ENCODE measurements around the gene PEX5L.

PEX5L gene

DNA sequence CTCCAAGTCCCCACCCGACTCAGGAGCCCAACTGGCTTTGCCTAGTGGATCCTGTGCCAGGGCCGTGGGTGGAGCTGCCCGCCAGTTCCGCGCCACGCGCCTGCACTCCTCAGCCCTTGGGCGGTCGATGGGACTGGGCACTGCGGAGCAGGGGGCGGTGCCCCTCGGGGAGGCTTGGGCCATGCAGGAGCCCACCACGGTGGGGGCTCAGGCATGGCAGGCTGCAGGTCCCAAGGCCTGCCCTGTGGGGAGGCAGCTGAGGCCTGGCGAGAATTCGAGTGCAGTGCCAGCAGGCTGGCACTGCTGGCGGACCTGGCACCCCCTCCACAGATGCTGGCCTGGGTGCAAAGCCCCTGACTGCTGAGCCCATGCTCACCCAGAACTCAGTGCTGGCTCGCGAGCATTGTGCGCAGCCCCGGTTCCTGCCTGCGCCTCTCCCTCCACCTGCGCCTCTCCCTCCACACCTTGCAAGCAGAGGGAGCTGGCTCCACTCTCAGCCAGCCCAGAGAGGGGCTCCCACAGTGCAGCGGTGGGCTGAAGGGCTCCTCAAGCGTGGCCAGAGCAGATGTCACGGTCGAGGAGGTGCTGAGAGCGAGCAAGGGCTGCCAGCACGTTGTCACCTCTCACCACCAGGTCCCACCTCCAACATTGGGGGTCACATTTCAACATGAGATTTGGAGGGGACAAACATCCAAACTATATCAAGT is 261.2 kb downstream of the PEX5L start:
- Histone ChIP-seq H3K27ac (ENCODE audit: low read depth, low read length) (no peak overlapping the region), H3K36me3 (ENCODE audit: control insufficient read depth in 5 of 5, insufficient read depth in 5 of 5, low read length in 5 of 5) (peaks cover 13 to 34% (median 24%) of the 10 kb centered on the region in 5 donors), H3K9me3 (ENCODE audit: control insufficient read depth in 5 of 5, low read length in 5 of 5) (no peaks in the 10 kb centered on the region), H3K4me1 (ENCODE audit: control insufficient read depth in 5 of 5, insufficient read depth in 5 of 5, low read length in 5 of 5) (no peaks in the 10 kb centered on the region), H3K27me3 (ENCODE audit: control insufficient read depth in 5 of 5, insufficient read depth in 4 of 5, low read length in 5 of 5) (no peaks in the 10 kb centered on the region), H3K9ac (ENCODE audit: low read length in 5 of 5) (no peak overlapping the region), H3K4me3 (ENCODE audit: low read depth in 1 of 5, low read length in 5 of 5) (no peak overlapping the region)

DNA sequence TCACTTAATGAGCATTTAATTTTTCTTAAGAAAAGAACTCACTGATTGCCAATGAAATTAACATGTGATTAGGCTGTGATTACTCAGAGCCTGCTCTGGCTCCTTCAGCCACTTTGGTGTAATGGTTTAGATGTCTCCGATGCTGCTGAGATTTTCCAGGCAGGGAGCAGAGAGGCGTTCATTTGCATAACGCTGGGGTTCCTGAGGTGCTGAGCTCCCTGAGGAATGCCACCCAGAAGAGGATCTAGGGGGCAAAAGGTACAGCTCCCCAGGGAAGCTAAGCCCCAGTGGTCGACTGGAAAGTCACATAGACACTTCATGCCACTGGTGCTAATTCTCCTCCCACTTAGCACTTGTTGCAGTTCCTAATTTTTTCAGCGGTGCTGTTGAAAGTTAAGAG is 264.4 kb downstream of the PEX5L start:
- no peak overlapping the region for H3K27ac ChIP-seq (ENCODE audit: low read depth, low read length)
- no peak overlapping the region for H3K9ac ChIP-seq (ENCODE audit: low read length in 5 of 5)
- no peaks in the 10 kb centered on the region for H3K4me1 ChIP-seq (ENCODE audit: control insufficient read depth in 5 of 5, insufficient read depth in 5 of 5, low read length in 5 of 5)
- H3K4me3 ChIP-seq (ENCODE audit: low read depth in 1 of 5, low read length in 5 of 5), result no peak overlapping the region
- no peaks in the 10 kb centered on the region for H3K27me3 ChIP-seq (ENCODE audit: control insufficient read depth in 5 of 5, insufficient read depth in 4 of 5, low read length in 5 of 5)
- H3K9me3 ChIP-seq (ENCODE audit: control insufficient read depth in 5 of 5, low read length in 5 of 5), result no peaks in the 10 kb centered on the region
- H3K36me3 ChIP-seq (ENCODE audit: control insufficient read depth in 5 of 5, insufficient read depth in 5 of 5, low read length in 5 of 5), result peaks cover 9 to 38% (median 21%) of the 10 kb centered on the region in 5 donors

DNA sequence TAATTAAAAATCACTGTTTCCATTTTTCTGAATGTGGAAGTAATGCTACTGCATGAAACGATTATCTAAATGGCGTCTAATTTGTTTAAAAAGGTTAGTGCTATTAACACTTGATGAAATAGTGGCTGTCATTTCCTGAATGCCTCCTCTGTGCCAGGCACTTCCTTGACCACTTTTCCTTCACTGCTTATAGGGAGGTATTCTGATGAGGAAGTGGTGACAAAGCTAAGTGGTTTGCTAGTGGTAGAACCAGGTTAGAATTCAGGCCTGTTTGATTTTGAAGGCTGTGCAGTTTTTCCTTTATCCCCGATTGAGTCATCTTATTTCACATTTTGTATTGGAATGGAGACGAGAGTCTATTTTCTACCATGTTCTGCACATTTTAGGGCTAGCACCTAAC is 264.9 kb downstream of the PEX5L start:
- Histone ChIP-seq H3K4me3 (ENCODE audit: low read depth in 1 of 5, low read length in 5 of 5) (no peak overlapping the region), H3K27me3 (ENCODE audit: control insufficient read depth in 5 of 5, insufficient read depth in 4 of 5, low read length in 5 of 5) (no peaks in the 10 kb centered on the region), H3K9me3 (ENCODE audit: control insufficient read depth in 5 of 5, low read length in 5 of 5) (no peaks in the 10 kb centered on the region), H3K27ac (ENCODE audit: low read depth, low read length) (no peak overlapping the region), H3K9ac (ENCODE audit: low read length in 5 of 5) (no peak overlapping the region), H3K36me3 (ENCODE audit: control insufficient read depth in 5 of 5, insufficient read depth in 5 of 5, low read length in 5 of 5) (peaks cover 12 to 43% (median 26%) of the 10 kb centered on the region in 5 donors), H3K4me1 (ENCODE audit: control insufficient read depth in 5 of 5, insufficient read depth in 5 of 5, low read length in 5 of 5) (no peaks in the 10 kb centered on the region)

DNA sequence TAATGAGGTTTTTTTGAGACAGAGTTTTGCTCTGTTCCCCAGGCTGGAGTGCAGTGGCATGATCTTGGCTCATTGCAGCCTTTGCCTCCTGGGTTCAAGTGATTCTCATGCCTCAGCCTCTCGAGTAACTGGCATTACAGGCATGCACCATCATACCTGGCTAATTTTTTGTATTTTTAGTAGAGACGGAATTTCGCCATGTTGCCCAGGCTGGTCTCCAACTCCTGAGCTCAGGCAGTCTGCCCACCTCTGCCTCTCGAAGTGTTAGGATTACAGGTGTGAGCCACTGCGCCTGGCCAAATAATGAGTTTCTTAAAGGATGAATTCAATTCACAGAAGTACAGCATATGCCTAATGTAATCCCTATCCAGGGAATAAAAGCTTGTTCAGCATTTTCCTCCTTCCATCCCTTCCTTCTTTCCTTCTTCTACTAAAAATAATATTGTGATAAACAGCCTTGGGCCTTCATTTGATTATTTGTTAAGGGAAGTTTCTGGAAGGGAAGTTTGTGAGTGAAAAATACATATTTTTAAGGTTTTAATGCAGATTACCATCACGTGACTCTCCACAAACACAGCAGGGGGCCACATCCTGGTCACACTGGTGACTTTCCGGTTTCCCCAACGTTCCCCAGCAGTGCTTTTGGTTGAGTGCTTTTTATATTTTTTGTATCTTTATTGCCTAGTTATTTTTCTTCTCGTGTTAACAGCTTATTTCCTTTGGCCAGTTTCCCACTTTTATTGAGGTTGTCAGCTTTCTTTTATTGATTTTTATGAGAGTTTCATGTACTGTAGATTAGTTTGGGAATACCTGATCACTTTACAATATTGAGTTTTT is 267.1 kb downstream of the PEX5L start:
- H3K9me3 ChIP-seq (ENCODE audit: control insufficient read depth in 5 of 5, low read length in 5 of 5), result no peaks in the 10 kb centered on the region
- no peak overlapping the region for H3K27ac ChIP-seq (ENCODE audit: low read depth, low read length)
- peaks cover 14 to 54% (median 45%) of the 10 kb centered on the region in 5 donors for H3K36me3 ChIP-seq (ENCODE audit: control insufficient read depth in 5 of 5, insufficient read depth in 5 of 5, low read length in 5 of 5)
- no peak overlapping the region for H3K4me3 ChIP-seq (ENCODE audit: low read depth in 1 of 5, low read length in 5 of 5)
- no peaks in the 10 kb centered on the region for H3K27me3 ChIP-seq (ENCODE audit: control insufficient read depth in 5 of 5, insufficient read depth in 4 of 5, low read length in 5 of 5)
- no peak overlapping the region for H3K9ac ChIP-seq (ENCODE audit: low read length in 5 of 5)
- no peaks in the 10 kb centered on the region for H3K4me1 ChIP-seq (ENCODE audit: control insufficient read depth in 5 of 5, insufficient read depth in 5 of 5, low read length in 5 of 5)

DNA sequence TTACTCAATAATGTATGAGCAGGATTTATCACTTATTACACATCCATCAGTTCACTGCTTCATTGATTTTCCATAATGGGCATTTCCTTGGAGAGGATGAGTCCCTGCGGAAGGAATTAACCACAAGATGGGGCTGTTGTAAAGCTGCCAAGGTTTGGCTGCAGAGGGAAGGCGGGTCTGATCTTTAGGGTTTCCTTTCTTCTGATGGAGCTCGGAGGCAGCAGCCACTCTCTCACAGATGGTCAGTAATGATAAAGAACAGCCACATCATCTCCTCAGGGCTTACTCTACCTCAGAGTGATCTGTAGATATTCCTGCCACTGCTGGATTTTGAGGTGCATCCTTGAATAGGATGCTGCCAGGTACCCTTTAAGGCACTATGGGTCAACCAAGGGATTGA is 268.7 kb downstream of the PEX5L start:
- no peaks in the 10 kb centered on the region for H3K4me1 ChIP-seq (ENCODE audit: control insufficient read depth in 5 of 5, insufficient read depth in 5 of 5, low read length in 5 of 5)
- no peaks in the 10 kb centered on the region for H3K9me3 ChIP-seq (ENCODE audit: control insufficient read depth in 5 of 5, low read length in 5 of 5)
- no peaks in the 10 kb centered on the region for H3K27me3 ChIP-seq (ENCODE audit: control insufficient read depth in 5 of 5, insufficient read depth in 4 of 5, low read length in 5 of 5)
- no peak overlapping the region for H3K4me3 ChIP-seq (ENCODE audit: low read depth in 1 of 5, low read length in 5 of 5)
- peaks cover 16 to 50% (median 43%) of the 10 kb centered on the region in 5 donors for H3K36me3 ChIP-seq (ENCODE audit: control insufficient read depth in 5 of 5, insufficient read depth in 5 of 5, low read length in 5 of 5)
- H3K27ac ChIP-seq (ENCODE audit: low read depth, low read length), result no peak overlapping the region
- no peak overlapping the region for H3K9ac ChIP-seq (ENCODE audit: low read length in 5 of 5)

DNA sequence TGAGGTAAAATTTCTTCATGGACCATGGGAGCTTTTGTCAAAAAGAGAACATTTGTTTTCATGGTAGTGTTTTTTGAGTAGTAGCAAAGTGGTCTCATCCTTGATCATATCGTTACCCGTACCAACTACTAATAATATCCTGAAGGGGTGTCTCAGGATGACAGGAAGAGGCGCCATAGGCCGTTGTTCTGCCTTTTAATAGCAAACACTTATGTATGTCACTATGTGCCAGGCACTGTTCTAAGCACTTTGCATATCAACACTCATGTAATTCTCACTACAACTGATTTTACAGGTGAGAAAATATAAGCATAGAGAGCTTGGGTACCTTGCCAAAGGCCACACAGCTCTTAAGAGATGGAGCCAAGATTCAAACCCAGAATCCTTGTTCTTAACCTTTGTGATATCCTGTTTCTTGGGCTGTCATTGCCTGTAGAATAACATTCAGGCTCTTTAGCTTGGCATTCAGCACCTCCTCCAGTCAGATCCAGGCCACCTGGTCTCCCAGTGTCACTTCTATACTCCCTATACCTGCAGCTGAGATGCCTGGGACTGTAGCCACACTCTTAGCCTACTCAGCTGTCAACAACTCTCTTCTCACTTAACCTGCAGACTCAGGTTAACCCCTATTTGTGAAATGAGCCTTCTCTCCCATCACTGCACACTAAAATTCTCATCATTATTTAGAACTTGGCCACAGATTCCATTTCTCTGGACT is 270.2 kb downstream of the PEX5L start:
- H3K9me3 ChIP-seq (ENCODE audit: control insufficient read depth in 5 of 5, low read length in 5 of 5), result no peaks in the 10 kb centered on the region
- H3K27ac ChIP-seq (ENCODE audit: low read depth, low read length), result no peak overlapping the region
- no peak overlapping the region for H3K4me3 ChIP-seq (ENCODE audit: low read depth in 1 of 5, low read length in 5 of 5)
- peaks cover 16 to 44% (median 36%) of the 10 kb centered on the region in 5 donors for H3K36me3 ChIP-seq (ENCODE audit: control insufficient read depth in 5 of 5, insufficient read depth in 5 of 5, low read length in 5 of 5)
- H3K9ac ChIP-seq (ENCODE audit: low read length in 5 of 5), result no peak overlapping the region
- no peaks in the 10 kb centered on the region for H3K4me1 ChIP-seq (ENCODE audit: control insufficient read depth in 5 of 5, insufficient read depth in 5 of 5, low read length in 5 of 5)
- H3K27me3 ChIP-seq (ENCODE audit: control insufficient read depth in 5 of 5, insufficient read depth in 4 of 5, low read length in 5 of 5), result no peaks in the 10 kb centered on the region

DNA sequence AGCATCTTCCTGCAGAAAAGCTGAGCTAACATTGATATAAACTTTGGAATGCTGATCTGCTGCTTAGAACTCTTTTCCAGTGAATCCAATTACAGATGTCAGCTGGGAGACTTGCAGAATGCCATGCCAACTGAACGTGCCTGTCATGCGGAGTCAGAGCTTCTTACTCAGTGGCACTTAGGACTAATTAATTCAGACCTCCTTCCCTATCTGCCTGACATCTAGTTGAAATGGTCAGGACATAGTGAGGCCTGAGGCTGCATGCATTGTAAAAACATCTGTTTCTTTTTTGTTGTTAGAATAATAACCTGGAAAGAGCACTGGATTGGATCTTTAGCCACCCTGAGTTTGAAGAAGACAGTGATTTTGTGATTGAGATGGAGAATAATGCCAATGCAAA is 271.3 kb downstream of the PEX5L start:
- Histone ChIP-seq H3K9me3 (ENCODE audit: control insufficient read depth in 5 of 5, low read length in 5 of 5) (no peaks in the 10 kb centered on the region), H3K4me3 (ENCODE audit: low read depth in 1 of 5, low read length in 5 of 5) (no peak overlapping the region), H3K27me3 (ENCODE audit: control insufficient read depth in 5 of 5, insufficient read depth in 4 of 5, low read length in 5 of 5) (no peaks in the 10 kb centered on the region), H3K36me3 (ENCODE audit: control insufficient read depth in 5 of 5, insufficient read depth in 5 of 5, low read length in 5 of 5) (peaks cover 20 to 41% (median 39%) of the 10 kb centered on the region in 5 donors), H3K27ac (ENCODE audit: low read depth, low read length) (no peak overlapping the region), H3K9ac (ENCODE audit: low read length in 5 of 5) (no peak overlapping the region), H3K4me1 (ENCODE audit: control insufficient read depth in 5 of 5, insufficient read depth in 5 of 5, low read length in 5 of 5) (no peaks in the 10 kb centered on the region)

DNA sequence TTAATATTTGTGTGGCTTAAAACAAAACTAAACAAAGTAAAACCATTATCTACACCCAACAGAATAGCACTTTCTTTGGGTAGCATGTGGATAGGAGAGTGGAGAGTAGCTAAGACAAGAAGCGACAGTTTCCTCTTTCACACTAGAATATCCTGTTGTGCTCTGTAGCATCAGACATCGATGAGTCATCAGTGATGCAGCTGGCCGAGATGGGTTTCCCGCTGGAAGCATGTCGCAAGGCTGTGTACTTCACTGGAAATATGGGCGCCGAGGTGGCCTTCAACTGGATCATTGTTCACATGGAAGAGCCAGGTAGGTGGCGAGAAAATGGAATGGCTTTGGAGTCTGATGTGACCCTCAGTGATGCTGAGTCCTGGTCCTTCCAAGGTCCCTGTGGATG is 275.8 kb downstream of the PEX5L start:
- Histone ChIP-seq H3K27me3 (ENCODE audit: control insufficient read depth in 5 of 5, insufficient read depth in 4 of 5, low read length in 5 of 5) (no peaks in the 10 kb centered on the region), H3K4me1 (ENCODE audit: control insufficient read depth in 5 of 5, insufficient read depth in 5 of 5, low read length in 5 of 5) (no peaks in the 10 kb centered on the region), H3K9me3 (ENCODE audit: control insufficient read depth in 5 of 5, low read length in 5 of 5) (no peaks in the 10 kb centered on the region), H3K9ac (ENCODE audit: low read length in 5 of 5) (no peak overlapping the region), H3K4me3 (ENCODE audit: low read depth in 1 of 5, low read length in 5 of 5) (no peak overlapping the region), H3K27ac (ENCODE audit: low read depth, low read length) (no peak overlapping the region), H3K36me3 (ENCODE audit: control insufficient read depth in 5 of 5, insufficient read depth in 5 of 5, low read length in 5 of 5) (peaks cover 14 to 40% (median 28%) of the 10 kb centered on the region in 5 donors)

DNA sequence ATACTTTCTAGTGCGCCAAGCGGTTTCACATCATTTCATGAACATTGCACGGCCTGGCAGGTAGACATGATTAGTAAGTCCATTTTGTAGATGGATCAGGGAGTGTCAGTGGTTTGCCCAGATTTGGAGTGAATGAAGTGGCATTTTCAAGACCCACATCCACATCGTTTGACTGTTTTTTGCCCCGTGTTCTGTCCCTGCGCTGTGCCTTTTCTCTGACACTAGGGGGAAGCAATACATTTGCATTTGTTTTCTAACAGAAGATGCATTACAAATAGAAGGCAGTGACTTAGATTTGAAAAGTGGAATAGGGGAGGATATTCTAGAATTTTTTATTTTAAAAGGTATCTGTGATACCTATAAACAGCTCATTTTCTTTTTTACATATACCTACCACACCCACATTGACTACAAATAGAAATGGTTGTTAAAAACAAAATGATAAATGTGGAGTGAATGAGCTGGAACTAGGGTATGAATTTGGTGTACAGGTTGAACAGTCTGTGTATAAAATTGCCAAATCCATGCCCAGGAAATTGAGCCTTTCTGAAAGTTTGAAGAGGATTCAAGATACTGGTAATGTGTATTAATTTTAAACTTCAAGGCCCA is 285.9 kb downstream of the PEX5L start:
- no peaks in the 10 kb centered on the region for H3K4me1 ChIP-seq (ENCODE audit: control insufficient read depth in 5 of 5, insufficient read depth in 5 of 5, low read length in 5 of 5)
- no peak overlapping the region for H3K9ac ChIP-seq (ENCODE audit: low read length in 5 of 5)
- no peak overlapping the region for H3K4me3 ChIP-seq (ENCODE audit: low read depth in 1 of 5, low read length in 5 of 5)
- H3K9me3 ChIP-seq (ENCODE audit: control insufficient read depth in 5 of 5, low read length in 5 of 5), result no peaks in the 10 kb centered on the region
- H3K36me3 ChIP-seq (ENCODE audit: control insufficient read depth in 5 of 5, insufficient read depth in 5 of 5, low read length in 5 of 5), result peaks cover 4 to 25% (median 16%) of the 10 kb centered on the region in 5 donors
- no peaks in the 10 kb centered on the region for H3K27me3 ChIP-seq (ENCODE audit: control insufficient read depth in 5 of 5, insufficient read depth in 4 of 5, low read length in 5 of 5)
- H3K27ac ChIP-seq (ENCODE audit: low read depth, low read length), result no peak overlapping the region
